Right cardiac atrium (tissue), 5 donors: Measurements from ENCODE around the gene STON2. TPM values are rescaled to one million over a fixed set of nuclear protein-coding genes. Genes with fewer than 3 reads are reported as not detected.

Experiments
- ATAC-seq, 2 donors: fragments of 200-7000 bp; cut with Tn5 transposase; one replicate each; pipeline versions ENCODE4 v1.8.0 to v1.9.1; 2020; ENCODE audit warnings: moderate library complexity in 2 of 2, mild to moderate bottlenecking in 1 of 2
- DNase-seq, 3 donors: peaks; one replicate each; pipeline ENCODE4 v3.0.0-alpha.2; 2020
- H3K27ac ChIP-seq: one replicate; pipeline ENCODE4 v1.5.1; 2013; ENCODE audit warnings: mild to moderate bottlenecking, low read length, control low read depth, moderate library complexity
- H3K27me3 ChIP-seq: one replicate; pipeline ENCODE4 v1.6.1; 2013; ENCODE audit not compliant: control insufficient read depth, insufficient read depth
- H3K4me1 ChIP-seq: one replicate; pipeline ENCODE4 v1.6.1; 2013; ENCODE audit warnings: low read length; ENCODE audit not compliant: control insufficient read depth, insufficient read depth
- H3K4me3 ChIP-seq: one replicate; pipeline ENCODE4 v1.5.1; 2013; ENCODE audit warnings: low read length, control low read depth
- H3K9me3 ChIP-seq: one replicate; pipeline ENCODE4 v1.6.1; 2013; ENCODE audit warnings: low read length; ENCODE audit not compliant: control insufficient read depth
- WGBS: extraction: QIAGEN DNeasy Blood & Tissue Kit; methylation state at CpG from one replicate; pipeline ENCODE4 v1.1.7; 2013; 5-methylcytosine and 5-hydroxymethylcytosine counted together
- intact Hi-C, 4 donors: fragments of 100-400 bp; cut with DNase I; formaldehyde crosslinking; loops; one replicate each; pipeline versions ENCODE4 v1.11.0 to v1.14.0; 2022 to 2023
- polyA plus RNA-seq: library from polyadenylated mRNA; stranded (reverse); fragments of 200-250 nt; gene quantifications from one replicate; pipeline ENCODE4 v1.2.3, GENCODE V29; 2013
- total RNA-seq, 4 donors: library from RNA; stranded (reverse); fragmentation: NEBNext Ultra II Directional; extraction: Animal tissue kit (Norgen Biotek cat#: 25700); gene quantifications; one replicate each; pipeline ENCODE4 v1.2.1, GENCODE V29; 2021
- donor health status: healthy with polysubstance abuse.
- donor health status: DM: no; HTN: yes; CAD: no.
- donor health status: DM: no; HTN: no; CAD: no.
- donor health status: DM: no; HTN: yes; CAD: no; lungs with severe emphysema.
- donor health status: DM: yes; HTN: yes; CAD: no.

STON2 gene
- total and polyA plus RNA-seq, 5 donors = 2.0 to 20.1 (median 9.0) TPM

DNA sequence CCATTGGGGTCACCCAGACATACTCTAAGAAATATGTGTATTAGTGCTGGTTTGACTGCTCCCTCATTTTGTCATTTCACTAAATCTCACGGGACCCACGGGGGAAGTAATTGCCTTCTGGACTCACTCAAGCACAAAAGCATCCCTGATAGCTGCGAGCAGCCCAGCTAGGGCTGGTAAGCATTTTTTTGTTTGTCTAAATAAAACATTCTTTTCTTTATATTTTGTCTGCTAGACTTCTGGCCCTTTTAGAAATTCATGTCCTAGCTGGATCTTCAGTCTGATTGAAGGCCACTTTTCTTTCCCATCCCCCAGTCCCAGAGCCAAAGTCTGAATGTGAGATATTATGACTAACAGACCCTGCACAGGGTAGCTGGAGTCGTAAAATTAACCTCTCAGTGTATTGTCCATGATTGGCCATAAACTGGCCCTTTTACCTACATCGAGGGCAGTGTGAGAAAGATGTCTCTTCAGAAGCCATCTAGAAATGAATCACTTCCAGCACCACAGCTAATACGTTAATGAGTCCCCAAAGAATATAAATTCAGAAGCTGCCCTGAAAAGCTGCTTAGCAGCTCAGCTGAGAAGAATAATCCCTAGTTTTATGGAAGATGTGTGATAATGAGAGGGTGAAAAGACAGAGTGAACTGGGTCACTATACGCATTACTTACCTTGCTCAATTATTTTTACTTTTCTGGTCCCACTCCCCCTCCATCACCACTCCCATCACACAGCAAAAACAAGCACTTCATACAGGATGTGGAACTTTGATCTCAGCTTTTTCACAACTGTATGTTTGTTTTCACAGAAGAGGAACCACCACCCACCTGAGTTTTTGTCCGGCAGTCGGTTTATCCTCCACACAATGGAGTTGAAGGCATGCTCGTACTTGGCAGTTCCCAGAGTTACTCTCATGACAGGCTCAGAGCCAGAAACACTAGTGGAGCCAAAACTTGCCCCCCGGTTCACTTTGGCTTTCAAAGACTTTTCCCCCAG, 123.8 kb downstream of the STON2 start:
- Histone ChIP-seq H3K9me3 (no peaks in the 10 kb centered on the region), H3K27ac (peak overlapping the region; percentile 42), H3K4me1 (no peaks in the 10 kb centered on the region), H3K4me3 (no peak overlapping the region), H3K27me3 (no peaks in the 10 kb centered on the region)
- ATAC-seq (peak in 1 of 2 donors; percentile 37), DNase-seq (no peak)
- 50% methylated on average over 11 of the region's 11 CpGs for WGBS
- intact Hi-C loops = loop anchor here in 1 of 4 donors (5.0 kb wide), 1 partner anchor 171 kb away; no protein-coding TSS in a partner anchor

DNA sequence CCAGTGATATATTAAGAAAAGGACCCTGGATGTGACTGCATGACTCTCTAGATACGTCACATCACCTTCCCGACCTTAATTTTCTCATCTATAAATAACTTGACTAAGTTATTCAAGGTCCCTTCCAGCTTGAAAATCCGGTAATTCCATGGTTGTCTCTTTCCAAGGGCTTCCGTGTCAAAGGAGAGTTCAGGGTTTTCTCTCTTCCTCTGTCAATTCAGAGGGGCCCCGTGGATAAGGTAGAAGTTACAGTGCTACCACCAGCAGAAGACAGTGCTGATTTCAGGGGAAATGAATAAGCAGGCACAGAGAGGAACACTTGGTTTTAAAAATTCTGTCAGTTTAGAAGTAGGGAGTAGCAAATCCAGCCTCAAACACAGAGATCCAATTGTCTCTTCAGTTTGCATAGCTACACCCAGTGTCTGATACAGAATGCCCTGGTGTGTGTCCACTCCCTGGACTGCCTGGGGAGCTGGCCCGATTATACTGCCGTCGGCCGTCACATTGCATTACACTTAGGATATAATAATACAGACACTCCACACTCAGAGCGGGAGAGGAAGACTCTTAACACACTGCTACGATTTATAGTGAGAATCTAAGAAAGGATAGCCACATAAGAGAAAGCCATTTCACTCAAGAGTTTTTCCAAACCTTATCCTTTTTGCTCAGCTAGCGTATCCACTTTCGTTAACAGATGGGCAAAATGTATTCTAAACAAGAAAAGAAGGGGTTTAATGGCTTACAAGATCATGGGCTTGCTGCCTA, 124.6 kb downstream of the STON2 start:
- Histone ChIP-seq H3K4me3 (no peak overlapping the region), H3K4me1 (no peaks in the 10 kb centered on the region), H3K27me3 (no peaks in the 10 kb centered on the region), H3K9me3 (no peaks in the 10 kb centered on the region), H3K27ac (peak overlapping the region; percentile 27)
- intact Hi-C loops = loop anchor here in 1 of 4 donors (5.0 kb wide), 1 partner anchor 172 kb away; no protein-coding TSS in a partner anchor
- WGBS = 51% methylated on average over 13 of the region's 13 CpGs
- peak; percentile 35 to 83 (median 43) for DNase-seq
- ATAC-seq = peak; percentile 88

DNA sequence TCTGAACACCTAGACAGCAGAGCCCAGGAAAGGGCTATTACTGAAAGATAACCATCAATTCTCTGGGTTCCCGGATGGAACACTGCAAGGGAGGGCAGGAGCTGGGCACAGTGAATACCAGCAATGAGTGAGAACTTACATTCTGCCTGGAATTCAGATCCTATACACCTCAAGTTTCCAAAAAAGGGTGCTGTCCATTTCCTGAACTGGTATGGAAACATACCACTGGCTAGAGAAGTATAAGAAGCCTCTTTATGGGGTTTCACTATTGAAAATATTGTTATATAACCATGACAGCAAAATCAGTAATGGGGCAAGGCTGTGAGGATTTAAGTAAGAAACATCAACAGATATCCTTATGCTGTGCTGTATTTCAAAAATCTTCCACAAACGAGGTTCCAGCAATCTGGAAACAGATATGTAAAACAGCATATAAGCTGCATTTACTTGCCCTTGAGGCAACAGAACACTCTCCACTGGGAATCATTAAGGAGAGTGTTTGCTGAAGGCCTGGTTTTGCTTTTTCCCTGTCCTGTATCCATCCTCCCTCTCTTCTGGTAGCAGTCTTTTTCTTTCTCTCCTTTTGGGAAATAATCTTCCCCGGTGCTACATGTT, 126.1 kb downstream of the STON2 start:
- no peaks in the 10 kb centered on the region for H3K4me1 ChIP-seq
- no peaks in the 10 kb centered on the region for H3K27me3 ChIP-seq
- H3K27ac ChIP-seq = no peak overlapping the region
- no peak for ATAC-seq
- intact Hi-C loops = loop anchor here in 2 of 4 donors (5.0 kb wide), 2 partner anchors 178 to 188 kb away; no protein-coding TSS in a partner anchor
- no peak overlapping the region for H3K4me3 ChIP-seq
- 64% methylated on average over 3 of the region's 3 CpGs for WGBS
- no peak for DNase-seq
- no peaks in the 10 kb centered on the region for H3K9me3 ChIP-seq

DNA sequence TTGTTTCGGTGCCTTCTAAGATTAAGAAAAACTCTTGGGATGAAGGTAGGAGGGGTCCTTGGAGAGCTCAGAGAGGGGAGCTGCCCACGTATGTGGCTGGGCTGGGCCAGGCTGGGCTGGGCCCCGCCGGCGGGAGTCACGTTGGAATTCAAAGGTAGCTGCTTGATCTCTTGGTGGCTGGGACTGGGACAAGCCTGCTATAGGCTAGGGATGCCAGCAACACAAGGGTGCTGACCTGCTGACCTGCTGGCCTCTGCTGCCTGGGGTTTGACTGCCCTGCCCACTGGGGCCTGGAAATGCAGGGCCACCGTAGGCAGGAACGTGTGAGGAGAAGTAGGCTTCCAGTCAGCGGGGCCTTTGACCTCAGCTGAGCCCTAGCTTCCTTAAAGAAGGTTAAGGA, 126.6 kb downstream of the STON2 start:
- ATAC-seq = no peak

DNA sequence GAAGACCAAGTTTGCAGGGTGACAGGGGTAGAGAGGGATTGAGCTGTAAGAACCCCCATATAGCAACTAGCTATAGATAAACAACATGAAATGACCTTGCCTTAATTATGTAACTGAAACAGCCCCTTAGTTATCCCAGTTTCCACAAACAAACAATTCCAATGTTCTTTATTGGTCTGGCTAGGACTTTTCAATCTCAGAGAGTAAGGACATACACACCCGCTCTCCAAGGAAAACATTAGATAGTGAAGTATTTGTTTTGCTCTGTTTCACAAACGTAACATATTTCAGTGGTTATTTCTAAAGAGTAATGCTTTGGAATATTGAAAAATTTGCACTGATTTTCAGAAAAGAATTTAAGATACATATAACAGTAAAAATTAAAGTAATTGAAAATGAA, 127.8 kb downstream of the STON2 start:
- Histone ChIP-seq H3K27me3 (no peaks in the 10 kb centered on the region), H3K4me1 (no peaks in the 10 kb centered on the region), H3K27ac (no peak overlapping the region), H3K9me3 (no peaks in the 10 kb centered on the region), H3K4me3 (no peak overlapping the region)
- intact Hi-C loops = loop anchor here in 2 of 4 donors (5.0 kb wide), 2 partner anchors 180 to 190 kb away; no protein-coding TSS in a partner anchor
- 60% methylated on average over 2 of the region's 2 CpGs for WGBS
- no peak for DNase-seq
- peak in 1 of 2 donors; percentile 51 for ATAC-seq

More for the DNA sequence above, 126.6 kb downstream of the STON2 start:
- H3K27ac ChIP-seq = no peak overlapping the region
- peak in 2 of 3 donors; percentile 41 to 53 for DNase-seq
- H3K9me3 ChIP-seq = no peaks in the 10 kb centered on the region
- no peaks in the 10 kb centered on the region for H3K4me1 ChIP-seq
- intact Hi-C loops = loop anchor here in 2 of 4 donors (5.0 kb wide), 2 partner anchors 179 to 189 kb away; no protein-coding TSS in a partner anchor
- no peak overlapping the region for H3K4me3 ChIP-seq
- H3K27me3 ChIP-seq = no peaks in the 10 kb centered on the region
- 70% methylated on average over 9 of the region's 9 CpGs for WGBS

DNA sequence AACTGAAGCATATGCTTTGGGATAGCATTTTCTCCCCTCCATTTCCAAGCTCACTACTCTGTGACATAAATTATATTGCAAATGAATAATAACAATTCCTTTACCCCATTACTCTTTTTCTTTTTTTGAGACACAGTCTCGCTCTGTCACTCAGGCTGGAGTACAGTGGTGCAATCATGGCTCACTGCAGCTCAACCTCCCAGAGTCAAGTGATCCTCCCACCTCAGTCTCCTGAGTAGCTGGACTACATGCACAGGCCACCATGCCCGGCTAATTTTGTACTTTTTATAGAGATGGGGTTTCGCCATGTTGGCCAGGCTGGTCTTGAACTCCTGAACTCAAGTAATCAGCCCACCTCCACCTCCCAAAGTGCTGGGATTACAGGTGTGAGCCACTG, 130.1 kb downstream of the STON2 start:
- ATAC-seq (no peak), DNase-seq (no peak)
- H3K9me3 ChIP-seq = no peaks in the 10 kb centered on the region
- no peak overlapping the region for H3K27ac ChIP-seq
- no peaks in the 10 kb centered on the region for H3K4me1 ChIP-seq
- intact Hi-C loops = loop anchor here (2.0 to 5.0 kb wide), 4 partner anchors 182 to 197 kb away; no protein-coding TSS in a partner anchor
- WGBS = 74% methylated on average over 3 of the region's 3 CpGs
- H3K4me3 ChIP-seq = no peak overlapping the region
- H3K27me3 ChIP-seq = no peaks in the 10 kb centered on the region

DNA sequence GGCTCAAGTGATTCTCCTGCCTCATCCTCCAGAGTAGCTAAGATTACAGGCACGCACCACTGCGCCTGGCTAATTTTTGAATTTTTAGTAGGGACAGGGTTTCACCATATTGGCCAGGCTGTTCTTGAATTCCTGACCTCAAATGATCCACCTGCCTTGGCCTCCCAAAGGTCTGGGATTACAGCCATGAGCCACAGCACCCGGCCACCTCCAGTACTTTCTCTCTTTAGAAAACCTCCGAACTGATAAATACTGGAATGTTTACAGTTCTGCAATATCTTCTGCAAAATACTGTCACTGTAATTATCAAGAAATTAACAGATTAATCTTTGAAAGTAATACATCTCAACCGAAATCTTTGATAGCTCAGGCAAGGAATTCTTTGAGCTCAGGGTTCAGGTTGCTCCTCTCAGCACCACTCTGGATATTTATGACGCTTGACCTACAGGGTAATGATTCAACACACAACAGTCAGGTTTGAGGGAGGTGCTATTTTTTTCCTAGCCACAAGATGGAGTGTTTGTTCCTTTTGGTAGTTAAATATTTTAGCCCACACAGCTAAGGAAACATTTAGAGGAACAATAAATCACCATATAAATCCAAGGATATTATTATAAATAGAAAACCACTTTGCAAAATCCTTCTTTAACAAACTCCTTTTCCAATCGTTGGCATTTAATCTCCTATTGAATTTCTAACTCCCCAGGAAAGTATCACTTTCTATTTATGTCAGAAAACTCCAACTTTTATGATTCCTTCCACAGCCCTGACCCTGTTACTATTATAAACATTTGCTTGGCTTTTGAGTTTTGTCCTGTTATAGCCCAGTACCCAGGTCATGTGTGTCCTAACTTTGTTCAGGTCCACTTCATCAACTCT, 130.8 kb downstream of the STON2 start:
- Histone ChIP-seq H3K27ac (no peak overlapping the region), H3K27me3 (no peaks in the 10 kb centered on the region), H3K9me3 (no peaks in the 10 kb centered on the region), H3K4me1 (no peaks in the 10 kb centered on the region), H3K4me3 (no peak overlapping the region)
- no peak for DNase-seq
- WGBS = 39% methylated on average over 7 of the region's 7 CpGs
- intact Hi-C loops = loop anchor here in 2 of 4 donors (2.0 to 5.0 kb wide), 2 partner anchors 183 to 198 kb away; no protein-coding TSS in a partner anchor
- peak; percentile 68 to 70 for ATAC-seq

DNA sequence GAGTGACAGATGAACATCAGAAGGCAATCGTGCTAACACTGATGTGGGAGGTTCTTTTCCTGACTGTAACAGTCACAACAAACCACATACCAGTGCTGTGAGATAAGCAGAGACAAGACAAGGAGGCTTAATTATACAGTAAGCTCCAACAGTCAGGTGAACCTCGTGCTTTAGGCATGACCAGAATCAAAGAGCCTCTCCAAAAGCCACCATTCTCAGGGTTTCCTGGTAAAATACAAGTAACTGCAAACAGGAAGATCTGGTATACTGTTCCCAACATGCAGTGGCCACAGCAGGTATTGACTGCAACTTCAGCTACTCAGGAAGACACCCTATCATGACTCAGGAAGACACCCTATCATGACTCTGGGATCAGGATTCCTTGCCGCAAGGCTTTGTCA, 132.1 kb downstream of the STON2 start:
- no peak overlapping the region for H3K27ac ChIP-seq
- WGBS = 29% methylated on average over 3 of the region's 3 CpGs
- ATAC-seq = no peak
- DNase-seq = no peak
- no peaks in the 10 kb centered on the region for H3K4me1 ChIP-seq
- intact Hi-C loops = loop anchor here in 2 of 4 donors (2.0 to 5.0 kb wide), 2 partner anchors 185 to 199 kb away; no protein-coding TSS in a partner anchor
- H3K4me3 ChIP-seq = no peak overlapping the region
- H3K27me3 ChIP-seq = no peaks in the 10 kb centered on the region
- H3K9me3 ChIP-seq = no peaks in the 10 kb centered on the region

DNA sequence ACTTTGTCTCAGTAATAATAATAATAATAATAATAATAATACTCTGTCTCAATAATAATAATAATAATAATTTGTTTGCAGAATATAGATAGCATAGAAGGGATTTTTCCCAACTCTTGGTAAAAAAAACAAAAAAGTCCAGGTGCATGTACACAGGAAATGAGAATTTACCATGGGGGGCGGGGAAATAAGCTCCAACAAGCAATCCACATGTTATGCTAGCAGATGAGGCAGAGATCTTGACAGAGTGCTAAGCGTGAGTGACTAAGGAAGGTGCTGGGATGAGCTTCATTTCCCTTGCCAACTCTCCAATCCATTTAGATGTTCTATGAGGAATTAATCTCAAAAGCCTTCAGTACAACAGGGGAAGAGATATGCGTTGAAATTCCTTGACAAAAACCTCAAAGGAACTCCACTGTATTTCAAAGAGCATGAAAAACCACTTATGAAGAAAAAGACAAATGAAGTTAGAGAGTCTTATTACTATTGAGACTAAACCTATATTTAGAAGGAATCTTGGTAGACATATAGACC, 134.4 kb downstream of the STON2 start:
- Histone ChIP-seq H3K9me3 (no peaks in the 10 kb centered on the region), H3K27ac (no peak overlapping the region), H3K27me3 (no peaks in the 10 kb centered on the region), H3K4me1 (no peaks in the 10 kb centered on the region), H3K4me3 (no peak overlapping the region)
- intact Hi-C loops = loop anchor here in 1 of 4 donors (5.0 kb wide), 1 partner anchor 202 kb away; no protein-coding TSS in a partner anchor
- ATAC-seq (no peak), DNase-seq (no peak)
- WGBS = 71% methylated on average over 3 of the region's 3 CpGs
